ENCODE measurements around the gene RNF213.

Gene RNF213

GRCh38 chr17:80376531-80376930, 115.9 kb downstream of the RNF213 start:
- no peak for DNase-seq

- DNase-seq = no peak
Observed at GRCh38 chr17:80377798-80378197, 117.1 kb downstream of the RNF213 start.

DNA sequence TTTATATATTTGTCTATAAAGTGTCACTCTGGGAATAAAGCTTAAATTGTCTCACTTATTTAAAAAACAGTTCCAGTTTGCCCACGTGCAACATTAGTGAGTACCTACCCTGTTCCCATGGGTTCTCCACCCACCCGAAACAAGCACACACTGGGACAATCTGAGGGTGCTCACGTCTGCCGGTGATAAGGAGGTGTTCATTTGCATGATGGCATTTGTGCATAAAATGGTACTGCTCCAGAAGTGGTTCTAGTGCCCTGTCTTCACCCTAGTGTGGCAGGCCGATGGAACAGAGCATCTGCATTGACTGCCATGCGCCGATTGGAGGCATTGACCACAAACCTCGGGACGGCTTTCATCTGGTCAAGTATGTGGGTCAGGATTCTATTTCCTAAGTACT, 118.7 kb downstream of the RNF213 start:
- DNase-seq = no peak

- DNase-seq = no peak
Observed at GRCh38 chr17:80380068-80380467, 119.4 kb downstream of the RNF213 start.

GRCh38 chr17:80380555-80381002, 119.9 kb downstream of the RNF213 start:
- no peak for DNase-seq

- DNase-seq = no peak
Observed at GRCh38 chr17:80381416-80381923, 120.8 kb downstream of the RNF213 start.

DNA sequence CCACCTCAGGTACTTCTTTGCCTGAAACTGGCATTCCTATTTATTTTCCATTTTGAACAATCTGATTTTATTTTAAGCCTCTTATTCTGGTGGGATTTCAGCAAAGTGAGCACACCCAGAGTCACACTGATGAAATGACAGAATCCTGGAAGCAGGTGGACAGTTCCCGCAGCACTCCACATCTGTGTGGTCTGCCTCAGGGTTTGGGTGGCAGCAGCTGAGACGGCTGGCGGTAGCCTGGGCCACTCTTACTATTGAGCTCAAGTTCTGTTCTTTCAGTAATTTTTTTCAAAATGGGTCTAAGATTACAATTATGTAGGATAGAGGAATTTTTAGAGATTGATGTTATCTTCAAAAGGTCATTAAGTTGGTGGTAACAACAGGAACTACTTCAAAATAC, 121.8 kb downstream of the RNF213 start:
- DNase-seq = no peak

GRCh38 chr17:80382956-80383355, 122.3 kb downstream of the RNF213 start:
- DNase-seq = no peak

DNA sequence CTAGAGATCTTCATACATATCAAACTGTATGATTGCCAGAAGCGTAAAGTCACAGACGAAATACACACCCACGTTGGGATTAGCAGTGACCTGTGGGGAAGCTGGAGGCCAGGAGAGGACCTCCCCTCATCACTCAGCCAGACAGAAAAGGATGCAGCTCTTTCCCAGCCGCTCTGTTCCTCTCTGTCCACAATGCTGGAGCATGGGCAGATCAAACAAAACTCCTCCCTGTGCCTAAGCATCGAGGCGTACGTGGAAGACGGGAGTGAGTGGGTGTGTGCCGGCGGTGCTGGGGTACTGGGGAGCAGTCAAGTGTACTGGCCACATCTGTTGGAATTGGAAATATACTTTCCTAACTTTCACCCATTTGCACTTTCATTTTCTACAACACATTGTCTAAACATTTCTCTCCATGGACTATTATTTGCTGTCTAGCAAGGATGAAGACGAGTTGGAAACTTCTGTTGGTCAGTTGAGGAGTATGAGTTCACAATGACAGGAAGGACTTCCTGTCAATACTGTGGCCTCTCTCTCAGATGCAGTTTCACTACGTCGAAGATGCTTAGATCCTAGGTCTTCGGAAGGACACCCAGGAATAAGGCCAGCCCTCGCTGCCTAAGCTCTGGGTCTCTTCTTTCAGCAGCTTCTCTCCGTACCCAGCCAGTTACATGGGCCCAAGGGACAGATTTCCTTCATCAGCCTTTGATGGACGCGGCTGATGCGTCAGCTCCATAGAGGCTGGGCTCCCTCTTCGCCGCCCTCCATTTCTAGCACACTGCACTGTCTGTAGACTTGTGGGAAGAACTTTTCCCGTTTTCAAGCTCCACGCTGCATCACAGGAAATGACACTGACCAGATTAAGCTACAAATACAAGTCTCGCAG, 123.7 kb downstream of the RNF213 start:
- DNase-seq = no peak

GRCh38 chr17:80385046-80385445, 124.4 kb downstream of the RNF213 start:
- no peak for DNase-seq

DNA sequence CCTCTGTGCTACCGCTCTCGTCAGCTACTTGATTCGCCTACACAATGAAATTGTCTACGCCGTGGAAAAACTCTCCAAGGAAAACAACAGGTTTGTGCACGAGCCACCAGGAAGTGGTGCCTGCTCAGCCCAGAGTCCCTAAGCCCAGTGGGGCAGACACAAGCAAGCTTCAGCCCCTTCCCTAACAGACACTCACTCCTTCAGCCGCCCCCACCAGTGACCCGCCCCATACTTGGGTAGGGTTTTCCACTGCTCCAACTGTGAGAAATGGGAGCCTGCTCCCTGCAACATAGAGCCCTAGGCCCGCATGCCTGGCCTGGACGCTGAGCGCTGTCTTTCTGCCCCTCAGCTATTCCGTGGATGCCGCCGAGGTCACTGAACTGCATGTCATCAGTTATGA, 125.7 kb downstream of the RNF213 start:
- no peak for DNase-seq

DNA sequence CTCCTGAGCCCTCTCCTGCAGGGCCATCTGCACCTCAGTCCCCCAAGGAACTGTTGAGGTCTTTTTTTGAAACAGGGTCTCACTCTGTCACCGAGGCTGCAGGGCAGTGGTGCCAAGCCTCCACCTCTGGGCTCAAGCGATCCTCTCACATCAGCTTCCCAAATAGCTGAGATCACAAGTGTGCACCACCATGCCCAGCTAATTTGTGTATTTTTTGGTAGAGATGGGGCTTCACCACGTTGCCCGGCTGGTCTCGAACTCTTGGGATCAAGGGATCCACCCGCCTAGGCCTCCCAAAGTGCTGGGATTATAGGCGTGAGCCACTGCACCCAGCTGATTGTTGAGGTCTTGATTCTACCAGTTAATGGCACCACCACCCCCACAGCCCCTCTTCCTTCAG, 126.4 kb downstream of the RNF213 start:
- no peak for DNase-seq

DNA sequence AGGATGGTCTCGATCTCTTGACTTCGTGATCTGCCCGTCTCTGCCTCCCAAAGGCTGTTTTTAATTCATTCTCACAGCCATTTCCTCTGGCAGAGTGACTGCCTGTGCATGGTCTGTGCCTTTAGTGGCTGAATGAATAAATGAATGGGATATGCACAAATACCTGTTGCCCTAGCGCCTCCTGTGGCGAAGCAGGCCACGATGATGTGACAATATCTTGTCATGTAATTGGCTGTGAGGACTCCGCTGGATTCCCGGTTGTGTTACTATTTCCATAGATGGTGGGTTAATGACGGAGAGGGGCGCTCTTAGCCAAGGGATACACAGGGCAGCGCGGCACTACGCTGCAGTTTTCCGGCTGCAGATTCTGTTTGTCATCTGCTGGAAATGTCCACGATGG, 127.5 kb downstream of the RNF213 start:
- no peak for DNase-seq

DNA sequence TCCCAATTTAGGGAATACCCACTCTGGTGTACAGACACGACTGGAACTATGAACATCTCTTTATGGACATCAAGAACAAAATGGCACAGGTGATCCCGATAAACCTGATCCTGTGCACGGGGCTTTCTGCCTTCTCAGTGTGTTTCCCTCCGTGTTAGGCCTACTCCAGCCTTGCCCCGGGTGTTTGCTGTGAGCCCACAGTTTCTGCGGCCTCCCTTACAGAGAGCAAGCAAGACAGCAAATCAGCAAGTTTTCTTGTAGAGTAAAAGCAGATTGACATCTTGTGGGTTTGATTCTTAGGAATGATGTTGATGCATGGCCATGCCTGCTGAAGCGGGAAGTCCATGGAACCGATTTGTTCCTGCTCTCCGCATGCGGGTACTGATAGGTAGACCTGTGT, 127.9 kb downstream of the RNF213 start:
- no peak for DNase-seq

- DNase-seq = no peak
Observed at GRCh38 chr17:80389011-80389995, 128.7 kb downstream of the RNF213 start.

GRCh38 chr17:80393241-80393890, 132.7 kb downstream of the RNF213 start:
- no peak for DNase-seq

DNA sequence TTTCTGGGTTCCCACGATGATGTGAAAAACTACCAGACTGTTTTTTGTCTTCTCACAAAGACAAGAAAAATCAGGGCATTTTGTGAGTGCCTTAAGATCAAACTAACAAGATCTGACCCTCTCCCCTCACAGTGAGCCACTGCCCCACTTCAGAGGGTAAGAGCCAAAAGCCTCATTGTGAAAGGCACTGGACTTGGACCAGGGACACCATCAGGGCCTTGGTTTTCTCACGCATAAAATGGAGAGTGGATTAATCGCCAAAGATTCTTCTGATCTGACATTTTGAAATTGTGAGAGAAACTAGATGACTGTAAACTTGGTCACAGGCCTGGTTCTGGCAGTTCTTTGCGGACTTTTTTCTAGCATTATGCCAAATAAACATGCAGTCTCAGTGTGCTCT, 133.3 kb downstream of the RNF213 start:
- no peak for DNase-seq

GRCh38 chr17:80394629-80395216, 134.1 kb downstream of the RNF213 start:
- no peak for DNase-seq

GRCh38 chr17:80395402-80396151, 134.9 kb downstream of the RNF213 start:
- no peak for DNase-seq

- DNase-seq = no peak
Observed at GRCh38 chr17:80396157-80397033, 135.7 kb downstream of the RNF213 start.

DNA sequence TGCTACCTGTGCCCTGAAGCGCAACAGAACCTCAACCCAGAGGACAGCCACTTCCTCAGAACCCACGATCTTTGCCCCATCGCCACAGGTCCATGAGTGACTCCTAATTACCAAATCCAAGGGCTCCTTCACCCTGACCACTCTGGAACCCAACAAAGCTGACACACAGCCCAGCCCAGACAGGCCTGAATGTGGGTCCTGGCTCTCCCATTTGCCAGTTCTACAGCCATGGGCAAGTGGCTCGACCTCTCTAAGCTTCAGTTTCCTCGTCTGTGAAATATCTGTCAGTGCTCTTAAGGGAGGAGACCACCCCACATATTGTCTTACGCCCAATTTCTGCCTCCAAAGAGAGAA, 136.4 kb downstream of the RNF213 start:
- no peak for DNase-seq
